HEK293 (cell line): ENCODE data around the gene CD2AP.

Experiments used
- CTCF ChIA-PET: fragments of 350-600 bp; formaldehyde crosslinking; extraction: SDS; loops from one replicate; lab custom pipeline; 2021; ENCODE audit warnings: antibody characterized with exemption; lab: Yijun Ruan, JAX
- POLR2A ChIA-PET: fragments of 300-600 bp; formaldehyde crosslinking; extraction: SDS; loops from one replicate; lab custom pipeline; 2020; ENCODE audit warnings: antibody characterized with exemption, inconsistent platforms; lab: Yijun Ruan, JAX
- H3K27ac ChIP-seq: fragments of 200-500 bp; sonication (Bioruptor generic); 2 replicates; pipeline ENCODE4 v1.5.1; 2014; ENCODE audit warnings: low read depth, low read length, control low read depth, inconsistent platforms; ENCODE audit errors: extremely low read depth
- H3K36me3 ChIP-seq, 2 experiments: fragments of 200-500 bp in 1 of 2; sonication (Bioruptor generic) in 1 of 2; 1 replicate in 1 of 2; 2 replicates in 1 of 2; pipeline ENCODE4 v1.5.1; 2014 to 2017; ENCODE audit warnings: inconsistent platforms in 2 of 2, low read length in 2 of 2; ENCODE audit not compliant: control insufficient read depth in 2 of 2, insufficient read depth in 1 of 2
- H3K4me1 ChIP-seq: fragments of 200-500 bp; sonication (Bioruptor generic); 2 replicates; pipeline ENCODE4 v1.5.1; 2014; ENCODE audit warnings: mild to moderate bottlenecking, low read length, inconsistent platforms; ENCODE audit not compliant: control insufficient read depth, insufficient read depth
- H3K4me3 ChIP-seq: 2 replicates; pipeline ENCODE4 v1.5.1; 2011; ENCODE audit warnings: low read depth, mild to moderate bottlenecking, control low read depth, low read length, moderate library complexity
- H3K9me3 ChIP-seq: fragments of 200-500 bp; sonication (Bioruptor generic); 2 replicates; pipeline ENCODE4 v1.5.1; 2014; ENCODE audit warnings: low read depth, low read length, inconsistent platforms; ENCODE audit not compliant: control insufficient read depth, insufficient read depth
- ATF2 ChIP-seq: fragments of 450-650 bp; formaldehyde crosslinking; IDR thresholded peaks from 2 replicates; pipeline ENCODE4 v1.5.1; 2016; ENCODE audit warnings: missing biosample characterization, missing genetic modification characterization, low read depth
- HOXD13 ChIP-seq: sonication (generic); formaldehyde crosslinking; IDR thresholded peaks from 2 replicates; pipeline ENCODE4 v1.8.0; 2022; ENCODE audit warnings: missing genetic modification reagents, borderline replicate concordance
- KLF8 ChIP-seq: fragments of 450-650 bp; formaldehyde crosslinking; IDR thresholded peaks from 2 replicates; pipeline ENCODE4 v1.5.1; 2016; ENCODE audit warnings: missing biosample characterization, missing genetic modification characterization
- PRDM1 ChIP-seq: fragments of 450-650 bp; formaldehyde crosslinking; IDR thresholded peaks from 2 replicates; pipeline ENCODE4; 2016; ENCODE audit warnings: missing biosample characterization, missing genetic modification characterization
- PRDM4 ChIP-seq: fragments of 450-650 bp; formaldehyde crosslinking; IDR thresholded peaks from 2 replicates; pipeline ENCODE4 v1.5.1; 2017; ENCODE audit warnings: missing biosample characterization, missing genetic modification characterization
- REST ChIP-seq: fragments of 450-650 bp; formaldehyde crosslinking; IDR thresholded peaks from 2 replicates; pipeline ENCODE4 v1.5.1; 2016; ENCODE audit warnings: missing biosample characterization, missing genetic modification characterization
- TCF7L2 ChIP-seq: IDR thresholded peaks from 2 replicates; pipeline ENCODE4 v1.6.1; 2011; ENCODE audit warnings: low read depth, mild to moderate bottlenecking, inconsistent platforms, low read length, moderate library complexity, borderline replicate concordance
- ZNF155 ChIP-seq: fragments of 450-650 bp; formaldehyde crosslinking; IDR thresholded peaks from 2 replicates; pipeline ENCODE4 v1.5.1; 2016; ENCODE audit warnings: missing biosample characterization, missing genetic modification characterization
- ZNF175 ChIP-seq: fragments of 450-650 bp; formaldehyde crosslinking; IDR thresholded peaks from 2 replicates; pipeline ENCODE4 v1.5.1; 2016; ENCODE audit warnings: missing biosample characterization, missing genetic modification characterization
- ZNF23 ChIP-seq: fragments of 450-650 bp; formaldehyde crosslinking; IDR thresholded peaks from 2 replicates; pipeline ENCODE4 v1.5.1; 2016; ENCODE audit warnings: missing biosample characterization, missing genetic modification characterization, borderline replicate concordance
- ZNF26 ChIP-seq: fragments of 450-650 bp; formaldehyde crosslinking; IDR thresholded peaks from 2 replicates; pipeline ENCODE4 v1.5.1; 2016; ENCODE audit warnings: missing biosample characterization, missing genetic modification characterization
- ZNF341 ChIP-seq: fragments of 450-650 bp; formaldehyde crosslinking; IDR thresholded peaks from 2 replicates; pipeline ENCODE4; 2016; ENCODE audit warnings: low read depth, missing biosample characterization, missing genetic modification characterization
- ZNF366 ChIP-seq: fragments of 450-650 bp; formaldehyde crosslinking; conservative IDR thresholded peaks from 2 replicates; pipeline ENCODE4 v1.5.1; 2016; ENCODE audit warnings: missing biosample characterization, missing genetic modification characterization
- ZNF398 ChIP-seq: fragments of 450-650 bp; formaldehyde crosslinking; IDR thresholded peaks from 2 replicates; pipeline ENCODE4 v1.5.1; 2017; ENCODE audit warnings: missing biosample characterization, missing genetic modification characterization
- ZNF549 ChIP-seq: fragments of 450-650 bp; IDR thresholded peaks from 2 replicates; pipeline ENCODE4 v1.5.1; 2018; ENCODE audit warnings: missing biosample characterization, missing genetic modification characterization, mild to moderate bottlenecking, inconsistent platforms, moderate library complexity
- ZNF692 ChIP-seq: fragments of 450-650 bp; formaldehyde crosslinking; IDR thresholded peaks from 2 replicates; pipeline ENCODE4 v1.5.1; 2016; ENCODE audit warnings: missing biosample characterization, missing genetic modification characterization

Gene CD2AP

GRCh38 chr6:47476781-47477496, 650 bp upstream of the CD2AP start:
- Histone ChIP-seq H3K9me3 (no peaks in the 10 kb centered on the region), H3K36me3 (no peaks in the 10 kb centered on the region), H3K4me1 (peaks cover 7% of the 10 kb centered on the region; the same call in 1 of the 2 replicates), H3K4me3 (peak overlapping the region; percentile 86), H3K27ac (peak overlapping the region; percentile 99)
- POLR2A ChIA-PET = interaction anchor here (0.6 to 3.2 kb wide), 45 partner anchors 9 to 1350 kb away, joined by 3 to 47 read pairs (median 4); partner anchors contain the start of gene TNFRSF21
- CTCF ChIA-PET = interaction anchor here (0.7 to 3.6 kb wide), 2 partner anchors 29 to 63 kb away, joined by 3 to 22 read pairs; no protein-coding TSS in a partner anchor
- TF ChIP-seq REST (no peak), PRDM1 (tag by site-specific recombination) (peak; percentile 68), ZNF26 (no peak), PRDM4 (tag by site-specific recombination) (0 out of 2 replicates have a peak, but pooled peaks have one; percentile 20), HOXD13 (0 out of 2 replicates have a peak, but pooled peaks have one; percentile 34), ZNF398 (no peak), ZNF549 (tag by site-specific recombination) (no peak)

GRCh38 chr6:47478233-47479139, 897 bp downstream of the CD2AP start:
- Histone ChIP-seq H3K9me3 (no peaks in the 10 kb centered on the region), H3K36me3 (no peaks in the 10 kb centered on the region), H3K27ac (peak overlapping the region; percentile 99), H3K4me1 (peaks cover 13% of the 10 kb centered on the region), H3K4me3 (peak overlapping the region; percentile 86)
- CTCF ChIA-PET = interaction anchor here (1.0 to 3.6 kb wide), 5 partner anchors 13 to 153 kb away, joined by 3 to 22 read pairs (median 5); no protein-coding TSS in a partner anchor
- POLR2A ChIA-PET = interaction anchor here (0.5 to 3.2 kb wide), 44 partner anchors 8 to 800 kb away, joined by 3 to 47 read pairs (median 4); partner anchors contain the start of gene TNFRSF21
- TF ChIP-seq ZNF155 (tag by site-specific recombination) (no peak), ZNF175 (tag by site-specific recombination) (no peak), TCF7L2 (no peak), ZNF366 (tag by site-specific recombination) (peak; percentile 52), ZNF341 (peak; percentile 86), ZNF692 (tag by site-specific recombination) (no peak), ZNF23 (no peak), ATF2 (tag by site-specific recombination) (no peak), KLF8 (tag by site-specific recombination) (peak; percentile 1; the same call in 1 of the 2 replicates)
